Measurements from ENCODE around the gene STK35.

The STK35 gene

DNA sequence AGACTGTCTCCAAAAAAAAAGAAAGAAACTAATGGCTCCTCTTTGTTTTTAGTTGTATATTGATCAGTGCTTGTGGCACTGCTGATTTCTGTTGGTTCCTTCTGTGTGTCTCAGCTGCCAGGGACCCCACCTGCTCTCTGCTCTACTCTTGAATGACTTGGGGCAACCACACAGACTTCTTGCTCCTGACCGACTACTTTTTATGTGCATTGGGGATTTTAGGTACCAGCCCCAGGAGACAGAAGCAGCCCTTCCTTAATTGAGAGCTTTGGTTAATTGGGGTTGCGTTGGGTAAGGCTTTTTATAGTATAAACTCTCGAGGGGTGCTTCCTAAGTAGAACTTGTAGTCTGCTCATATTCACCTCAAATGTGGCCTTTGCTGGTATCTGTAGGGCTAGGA, 6.9 kb downstream of the STK35 start:
- no peak for DNase-seq

DNA sequence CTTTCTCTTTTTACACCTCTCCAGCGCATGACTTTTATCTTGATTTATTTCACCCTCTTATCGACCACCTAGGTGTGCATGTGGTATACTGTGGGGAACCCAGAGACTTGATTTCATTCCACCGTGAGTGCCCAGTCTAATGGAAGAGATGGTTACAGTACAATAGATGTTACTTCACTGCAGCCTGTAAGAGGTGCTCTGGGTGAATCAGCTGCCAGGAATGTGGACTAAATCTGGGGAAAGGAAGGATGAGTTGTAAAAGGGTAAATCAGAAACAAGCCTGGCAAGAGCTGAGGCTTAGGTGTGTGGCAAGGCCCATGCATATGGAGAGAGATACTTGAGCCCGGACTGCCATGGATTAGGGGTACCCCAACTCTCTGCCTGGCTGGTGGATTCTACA, 7.4 kb downstream of the STK35 start:
- no peak for DNase-seq

DNA sequence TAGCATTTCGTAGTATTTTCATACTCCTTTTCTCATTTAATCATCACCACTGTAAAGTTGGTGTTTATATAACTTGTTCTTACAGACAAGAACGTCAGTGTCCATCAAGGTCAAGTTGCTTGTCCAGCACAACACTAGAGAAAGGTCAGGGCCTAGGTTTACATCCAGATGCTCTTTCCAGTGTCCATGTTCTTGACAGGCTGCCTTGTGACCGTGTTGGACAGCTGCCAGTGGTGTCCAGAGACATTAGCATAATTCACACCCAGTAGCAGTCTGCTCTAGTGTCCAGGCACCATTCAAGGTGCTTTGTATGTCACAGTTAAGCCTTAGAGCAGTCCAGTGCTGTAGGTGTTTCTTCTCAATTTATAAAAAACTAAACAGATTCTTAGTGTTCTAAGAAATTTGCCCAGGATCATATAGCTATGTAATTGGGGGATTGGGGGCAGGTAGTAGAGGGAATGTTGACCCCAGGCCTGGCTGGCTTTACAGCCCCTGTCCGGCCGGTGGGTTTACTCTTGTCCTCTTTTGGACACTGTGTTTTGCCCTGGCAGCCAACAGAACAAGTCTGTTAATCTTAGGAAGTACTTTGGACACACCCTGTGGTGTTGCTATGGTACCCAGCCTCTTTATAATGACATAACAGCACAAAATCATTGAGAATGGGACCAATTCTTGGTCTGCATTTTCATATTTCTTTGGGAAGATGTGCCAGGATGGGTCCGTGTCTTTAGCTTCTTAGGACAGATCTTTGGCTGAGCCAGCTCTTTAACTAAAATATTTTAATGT, 8.0 kb downstream of the STK35 start:
- DNase-seq, result no peak

DNA sequence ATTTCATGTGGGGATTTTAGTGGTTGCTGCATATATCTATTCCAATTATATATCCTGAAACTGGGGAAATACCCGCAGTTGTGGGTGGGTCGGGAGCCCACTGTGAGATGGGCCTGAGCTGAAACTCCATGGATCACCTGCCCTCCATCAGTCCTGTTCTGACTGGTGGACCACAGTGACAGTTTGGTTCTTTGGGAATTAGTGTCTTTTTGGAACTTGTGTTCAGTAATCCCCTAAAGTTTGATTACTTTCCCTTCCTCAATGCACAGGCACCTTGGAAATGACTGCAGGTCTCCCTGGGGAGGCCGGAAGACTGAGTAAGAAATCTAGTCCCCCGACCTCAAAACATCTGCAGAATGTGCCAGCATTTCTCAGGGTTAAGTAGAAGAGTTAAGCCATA, 11.3 kb downstream of the STK35 start:
- no peak for DNase-seq

DNA sequence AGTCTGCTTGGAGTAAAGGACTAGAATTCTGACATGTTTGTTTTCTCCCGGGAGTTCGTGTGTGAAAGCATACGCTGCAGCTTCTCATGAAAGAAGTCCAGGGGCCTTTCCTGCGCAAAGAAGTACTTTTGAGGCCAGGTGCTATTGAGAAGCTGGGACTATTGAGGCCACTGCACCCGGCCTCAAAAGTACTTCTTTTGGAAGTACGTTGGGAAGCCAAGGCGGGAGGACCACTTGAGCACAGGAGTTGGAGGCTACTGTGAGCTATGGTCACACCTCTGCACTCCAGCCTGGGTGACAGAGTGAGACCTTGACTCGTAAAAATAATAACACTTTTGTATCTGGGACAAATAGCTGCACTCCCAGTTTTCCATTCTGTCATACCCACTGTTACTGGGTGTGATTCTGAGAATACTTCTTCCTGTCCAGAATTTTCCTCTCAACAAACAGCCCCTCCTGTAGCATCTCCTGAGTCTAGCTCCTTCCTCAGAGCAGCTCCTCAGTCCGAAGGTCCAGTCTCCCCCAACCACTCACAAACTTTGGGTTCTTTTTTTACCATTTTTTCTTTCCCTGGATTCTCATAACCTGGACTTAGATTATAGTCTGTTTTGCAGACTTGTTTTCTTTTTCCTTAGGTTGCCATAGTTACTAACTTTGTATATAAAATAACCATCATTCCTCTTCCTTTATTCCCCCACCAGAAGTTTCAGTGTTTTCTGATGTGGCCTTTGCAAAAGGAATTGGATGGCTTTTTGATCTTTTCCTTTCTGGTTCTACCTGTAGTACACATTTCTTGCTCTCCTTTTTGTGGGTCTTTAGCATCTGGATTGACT, 12.7 kb downstream of the STK35 start:
- no peak for DNase-seq

DNA sequence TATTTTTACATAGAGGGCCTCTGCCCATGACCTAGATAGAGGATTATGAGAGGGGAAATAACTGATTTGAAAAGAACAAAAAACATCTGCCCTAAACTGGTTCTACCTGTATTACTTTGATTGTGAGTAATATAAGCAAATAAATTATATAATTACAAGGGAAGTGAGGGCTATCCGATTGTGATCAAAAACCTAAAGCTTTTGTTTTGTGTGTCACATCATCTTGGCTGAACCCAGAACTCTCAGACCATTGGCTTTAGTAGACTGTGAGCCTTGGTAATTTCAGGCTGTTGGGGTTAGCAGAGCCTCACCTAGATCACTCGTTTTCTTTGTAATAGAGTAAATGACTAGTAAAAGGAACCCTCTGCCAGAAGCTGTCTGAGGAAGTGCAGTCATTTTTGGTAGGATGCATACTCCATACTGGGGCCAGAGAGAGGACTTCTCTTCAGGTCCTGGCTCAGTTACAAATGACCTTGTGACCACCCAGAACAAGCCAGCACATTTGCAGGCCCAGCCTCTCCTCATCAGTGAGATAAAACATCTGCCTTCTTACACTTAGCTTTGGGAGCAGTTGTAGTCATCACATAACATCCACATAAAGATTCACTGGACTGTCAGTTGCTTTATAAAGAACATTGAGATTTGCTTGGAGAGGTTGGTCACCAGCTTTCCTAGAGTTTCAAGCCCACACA, 13.5 kb downstream of the STK35 start:
- no peak for DNase-seq

DNA sequence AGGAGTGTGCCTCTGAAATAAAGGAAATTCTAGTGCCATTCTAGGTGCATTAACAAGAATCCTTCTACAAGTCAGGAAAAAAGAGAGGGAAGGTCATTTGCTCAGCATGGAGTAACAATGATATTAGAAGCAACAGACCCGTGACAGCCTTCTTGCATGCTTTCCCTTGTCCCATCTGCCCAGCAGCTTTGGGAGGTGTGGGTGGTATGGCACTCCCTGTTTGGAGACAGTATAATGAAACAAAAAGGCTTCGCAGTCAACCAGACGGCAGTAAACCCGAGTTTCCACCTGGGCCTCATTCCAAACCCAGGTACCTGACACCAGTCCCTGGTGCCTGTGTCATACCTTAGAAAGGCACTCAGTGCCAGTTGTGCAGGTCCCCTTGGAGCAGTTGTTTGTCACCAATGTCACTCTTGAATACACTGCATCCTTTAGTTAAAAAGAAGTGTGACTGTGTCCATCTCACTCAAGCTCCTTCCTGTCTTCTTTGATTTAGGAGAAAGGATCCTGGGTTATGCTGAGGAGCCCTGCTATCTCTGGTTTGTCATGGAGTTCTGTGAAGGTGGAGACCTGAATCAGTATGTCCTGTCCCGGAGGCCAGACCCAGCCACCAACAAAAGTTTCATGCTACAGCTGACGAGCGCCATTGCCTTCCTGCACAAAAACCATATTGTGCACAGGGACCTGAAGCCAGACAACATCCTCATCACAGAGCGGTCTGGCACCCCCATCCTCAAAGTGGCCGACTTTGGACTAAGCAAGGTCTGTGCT, 14.7 kb downstream of the STK35 start:
- no peak for DNase-seq

DNA sequence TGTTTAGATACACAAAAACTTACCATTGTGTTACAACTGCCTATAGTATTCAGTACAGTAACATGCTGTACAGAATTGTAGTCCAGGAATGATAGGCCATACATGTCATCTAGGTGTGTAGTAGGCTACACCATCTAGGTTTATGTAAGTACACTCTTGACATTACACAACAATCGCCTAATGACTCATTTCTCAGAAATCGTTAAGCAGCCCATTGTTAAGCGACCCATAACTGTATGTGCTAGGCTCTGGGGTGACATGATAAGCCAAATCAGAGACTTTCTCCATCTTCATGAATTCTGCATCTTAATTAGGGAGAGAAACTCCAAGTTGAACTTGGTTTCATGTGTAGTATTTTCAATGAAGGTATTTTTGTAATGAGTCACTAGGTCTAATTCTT, 17.2 kb downstream of the STK35 start:
- DNase-seq, result no peak

DNA sequence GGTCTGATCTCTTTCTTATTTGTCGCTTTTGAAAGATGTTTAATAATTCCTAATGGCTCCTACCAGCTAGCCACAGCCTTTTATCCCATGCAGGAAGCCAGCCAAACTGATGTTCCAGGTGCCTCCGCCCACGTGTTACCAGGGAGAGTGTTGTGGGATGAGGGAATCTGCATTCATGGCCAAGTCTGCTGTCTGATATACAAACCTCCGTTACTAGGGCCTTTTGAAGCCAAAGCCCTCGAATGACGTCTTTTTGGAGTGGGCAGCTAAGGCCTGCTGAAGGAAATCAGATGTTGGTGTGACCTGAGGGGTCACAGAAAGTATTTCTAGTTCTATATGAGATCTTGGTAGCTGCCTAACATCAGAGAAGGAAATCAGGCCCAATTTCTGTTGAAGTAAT, 21.3 kb downstream of the STK35 start:
- DNase-seq, result no peak

DNA sequence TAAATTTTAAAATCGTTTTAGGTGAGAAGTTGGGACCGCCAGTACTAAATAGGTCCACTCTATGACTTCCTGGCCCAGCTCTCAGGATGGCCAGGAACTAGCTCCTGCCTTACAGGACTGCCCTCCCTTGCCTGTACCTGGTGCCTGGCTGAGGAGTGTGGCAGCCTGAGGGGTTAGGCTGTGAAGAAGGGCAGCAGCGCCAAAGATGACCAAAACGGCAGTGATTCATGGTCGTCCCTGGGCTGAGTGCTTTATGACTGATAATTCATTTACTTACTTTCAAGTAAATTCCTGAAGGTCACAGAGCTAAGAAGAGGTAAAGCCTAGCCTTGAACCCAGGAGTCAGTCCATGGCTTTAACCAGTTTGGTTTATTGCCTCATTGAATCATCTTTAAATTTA, 22.1 kb downstream of the STK35 start:
- no peak for DNase-seq

DNA sequence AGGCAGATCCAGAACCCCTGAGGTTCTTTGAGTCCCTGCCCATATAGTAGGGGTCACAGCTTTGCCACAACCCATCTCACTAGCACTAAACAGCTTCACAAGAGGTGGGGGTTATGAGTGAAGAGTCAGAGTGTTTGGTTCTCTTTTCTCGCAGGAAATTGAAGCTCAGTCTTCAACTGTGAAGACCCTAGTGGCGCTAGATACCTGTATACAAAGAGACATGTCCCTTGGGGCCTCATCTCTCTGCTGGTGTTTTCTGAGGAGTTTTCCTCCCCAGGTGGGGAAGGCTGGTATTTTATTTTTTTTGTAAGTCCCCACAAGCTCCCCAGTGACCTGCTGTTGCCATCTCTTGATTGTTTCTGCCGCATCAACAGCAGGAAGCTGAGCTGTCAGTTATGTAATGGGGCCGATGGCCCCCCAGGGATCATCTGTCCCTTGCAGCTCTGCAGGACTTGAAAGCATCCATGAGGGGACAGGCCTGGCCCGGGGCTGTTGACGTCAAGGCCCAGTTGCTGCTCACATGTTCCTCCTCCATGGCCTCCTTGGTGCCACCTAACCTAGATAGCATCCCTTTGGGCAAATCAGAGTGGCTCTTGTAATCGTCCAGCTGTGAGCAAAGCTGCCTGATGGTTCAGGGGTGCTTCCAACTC, 23.1 kb downstream of the STK35 start:
- DNase-seq, result no peak

DNA sequence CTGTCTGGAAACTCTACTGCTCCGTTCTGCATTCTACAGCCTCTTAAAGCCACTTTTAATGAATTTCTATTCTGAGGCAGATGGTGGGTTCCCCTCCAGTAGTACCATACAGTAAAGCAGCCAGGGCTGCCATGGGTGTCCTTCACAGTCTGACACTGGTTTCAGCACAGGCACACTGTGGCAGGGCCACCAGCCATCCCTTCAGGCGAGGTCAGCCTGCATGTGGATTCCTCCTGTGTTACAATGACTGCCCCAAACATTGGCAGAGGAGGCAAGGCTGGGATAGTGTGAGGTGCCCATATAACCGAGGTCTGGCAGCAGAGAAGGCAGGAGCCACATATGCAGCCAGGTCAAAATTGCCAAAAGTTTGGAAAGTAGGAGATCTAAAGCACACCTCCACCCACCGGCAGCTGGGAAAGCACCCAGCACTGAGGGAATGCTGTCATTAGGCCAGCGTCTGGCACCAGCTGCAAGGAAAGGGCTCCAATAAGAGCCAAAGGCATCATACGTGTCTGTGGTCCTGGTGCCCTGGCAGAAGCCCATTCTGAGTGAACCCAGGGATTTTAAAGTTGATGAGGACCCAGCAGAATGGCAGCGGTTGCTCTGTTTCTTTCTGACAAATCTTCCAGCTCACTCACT, 24.0 kb downstream of the STK35 start:
- no peak for DNase-seq

DNA sequence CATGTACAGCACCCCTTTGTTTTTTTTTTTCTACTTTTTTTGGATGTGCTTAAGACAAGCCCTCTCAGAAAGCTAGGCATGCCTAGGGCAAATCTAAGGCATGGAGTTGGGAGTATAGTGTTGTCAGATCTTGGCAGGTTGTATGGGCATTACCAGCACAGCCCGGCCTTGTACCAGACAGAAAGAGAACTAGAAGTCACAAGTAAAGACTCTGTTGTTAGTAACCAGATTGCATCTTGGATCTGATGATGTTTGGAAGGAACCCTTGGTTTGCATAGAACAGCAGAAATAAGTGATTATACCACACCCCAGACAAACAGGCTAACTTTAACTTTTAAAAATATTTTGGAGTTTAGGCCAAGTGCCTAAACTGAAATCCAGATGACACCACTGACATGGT, 25.6 kb downstream of the STK35 start:
- DNase-seq, result no peak

DNA sequence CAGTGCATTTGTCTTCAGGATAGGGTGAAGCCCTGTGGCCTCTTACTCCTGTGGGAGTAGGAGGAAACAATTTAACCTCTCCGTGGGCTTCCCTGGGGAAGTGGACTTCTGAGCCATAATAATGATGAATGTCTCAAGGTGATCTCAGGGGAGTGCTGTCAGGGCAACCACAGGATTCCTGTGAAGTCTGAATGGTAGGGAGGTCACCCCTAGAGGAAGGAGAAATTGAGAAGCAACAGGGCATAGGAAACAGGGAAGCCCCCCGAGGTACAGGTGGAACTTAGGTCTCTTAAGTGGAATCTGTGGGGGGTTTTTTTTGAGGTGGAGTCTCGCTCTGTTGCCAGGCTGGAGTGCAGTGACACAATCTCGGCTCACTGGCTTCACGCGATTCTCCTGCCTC, 26.9 kb downstream of the STK35 start:
- DNase-seq, result no peak

DNA sequence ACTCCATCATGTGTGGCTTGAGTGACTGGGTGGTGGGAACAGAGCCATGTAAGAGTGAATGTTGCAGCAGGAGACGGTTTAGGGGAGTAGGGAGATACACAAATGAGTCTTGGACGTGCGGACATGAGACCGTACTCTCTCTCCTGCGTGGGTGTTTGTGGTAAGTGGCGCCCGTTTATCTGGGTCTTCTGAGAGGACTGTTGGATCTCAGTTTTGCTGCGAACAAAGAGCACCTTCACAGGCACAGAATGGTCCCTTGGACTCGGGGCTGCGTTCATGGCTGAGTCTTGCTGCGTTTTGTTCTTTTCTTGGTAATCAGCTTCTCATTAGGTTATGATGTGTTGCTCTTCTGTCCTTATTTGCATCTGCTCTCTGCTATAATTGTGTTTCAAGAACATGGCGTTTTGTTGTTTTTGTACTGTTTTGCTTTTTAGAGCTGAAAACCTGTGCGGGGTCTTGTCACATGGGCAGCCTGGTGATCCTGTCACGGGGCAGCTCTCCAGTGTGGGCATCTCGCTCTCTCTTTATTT, 28.5 kb downstream of the STK35 start:
- peak in 1 of 2 experiments; percentile 19 for DNase-seq

DNA sequence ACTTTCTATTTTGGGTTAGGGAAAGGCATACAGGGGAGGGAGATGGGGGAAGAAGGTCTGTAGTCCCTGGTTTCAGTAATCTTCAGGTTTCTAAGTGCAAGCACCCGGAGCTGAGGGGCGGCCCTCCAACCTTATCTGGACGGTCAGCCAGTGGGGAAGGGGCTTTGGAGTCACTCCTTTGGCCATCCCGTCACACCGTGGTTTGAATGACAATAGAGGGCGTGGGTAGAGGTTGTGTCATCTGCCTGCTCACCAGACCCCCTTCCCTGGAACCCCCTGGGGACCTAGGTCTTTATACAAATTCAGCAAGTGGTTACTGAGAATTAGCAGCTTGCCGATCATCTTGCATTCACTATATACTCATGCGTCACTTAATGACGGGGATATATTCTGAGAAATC, 29.1 kb downstream of the STK35 start:
- peak in 1 of 2 experiments; percentile 8 for DNase-seq

DNA sequence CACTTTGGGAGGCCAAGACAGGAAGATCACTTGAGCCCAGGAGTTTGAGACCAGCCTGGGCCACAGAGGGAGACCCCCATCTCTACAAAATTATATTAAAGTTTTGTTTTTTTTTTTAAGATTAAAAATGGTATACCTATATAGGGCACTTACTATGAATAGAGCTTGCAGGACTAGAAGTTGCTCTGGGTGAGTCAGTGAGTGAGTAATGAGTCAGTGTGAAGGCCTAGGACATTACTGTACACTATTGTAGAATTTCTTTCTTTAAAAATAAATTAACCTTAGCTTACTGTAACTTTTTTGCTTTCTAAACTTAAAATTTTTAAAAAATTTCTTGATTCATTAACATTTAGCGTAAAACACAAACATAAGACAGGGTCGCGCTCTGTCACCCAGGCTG, 29.7 kb downstream of the STK35 start:
- DNase-seq, result no peak

DNA sequence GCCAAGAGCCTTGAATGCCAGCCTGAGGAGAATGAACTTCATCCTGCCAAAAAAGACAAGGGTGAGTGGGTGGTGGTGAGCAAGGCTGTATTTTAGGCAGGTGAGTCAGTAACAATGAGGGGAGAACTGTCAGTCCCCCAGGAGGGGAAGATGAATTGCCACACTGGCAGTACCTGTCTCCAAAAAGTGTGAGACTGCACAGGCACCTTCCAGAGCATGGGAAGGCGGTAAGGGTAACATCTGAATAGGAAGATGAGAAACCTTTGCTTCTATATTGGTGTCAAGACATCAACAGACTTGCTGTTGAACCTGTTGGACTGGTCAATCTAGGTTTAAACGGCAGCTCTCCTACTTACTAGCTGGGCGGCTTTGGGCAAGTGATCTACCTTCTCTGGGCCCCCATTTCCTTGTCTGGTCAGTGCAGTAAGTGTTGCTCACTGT, 30.9 kb downstream of the STK35 start:
- DNase-seq, result peak in 1 of 2 experiments; percentile 10

DNA sequence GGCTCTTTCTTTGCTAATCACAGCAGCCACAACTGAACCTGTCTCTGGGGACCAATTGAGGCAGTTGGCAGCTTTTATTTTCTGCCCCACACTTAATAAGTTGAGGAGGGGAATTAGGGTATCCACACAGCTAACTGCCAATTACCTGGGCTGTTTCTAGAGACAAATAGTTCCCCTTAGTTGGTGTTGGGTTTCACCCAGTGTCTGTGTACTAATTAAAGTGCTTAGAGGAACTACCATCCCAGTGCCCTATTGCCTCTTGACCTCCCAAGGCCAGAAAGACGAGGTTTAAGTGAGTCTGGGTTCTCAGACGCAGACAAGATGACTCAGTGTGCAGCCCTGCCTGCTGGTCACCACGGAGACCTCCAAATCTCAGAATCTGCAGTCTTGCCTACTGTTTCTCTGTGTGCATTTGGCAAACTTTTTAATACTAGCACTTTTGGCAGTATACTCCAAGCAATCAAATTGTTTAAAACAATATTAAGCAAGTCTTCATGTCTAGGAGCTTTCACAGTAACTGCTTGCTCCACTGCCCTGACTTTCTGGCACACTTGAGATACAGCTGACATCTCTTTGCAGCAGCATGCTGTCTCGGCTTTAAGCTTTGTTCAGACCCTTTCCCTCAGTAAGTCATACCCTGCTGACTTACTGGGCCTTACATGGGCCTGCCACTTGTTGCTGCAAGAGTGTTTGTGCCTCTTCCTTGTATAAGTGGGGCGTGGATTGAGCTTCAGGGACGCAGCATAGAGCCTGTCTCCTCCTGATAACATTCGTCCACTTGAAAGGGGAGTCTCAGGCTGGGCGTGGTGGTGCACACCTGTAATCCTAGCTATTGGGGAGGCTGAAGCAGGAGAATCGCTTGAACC, 31.9 kb downstream of the STK35 start:
- DNase-seq, result no peak

DNA sequence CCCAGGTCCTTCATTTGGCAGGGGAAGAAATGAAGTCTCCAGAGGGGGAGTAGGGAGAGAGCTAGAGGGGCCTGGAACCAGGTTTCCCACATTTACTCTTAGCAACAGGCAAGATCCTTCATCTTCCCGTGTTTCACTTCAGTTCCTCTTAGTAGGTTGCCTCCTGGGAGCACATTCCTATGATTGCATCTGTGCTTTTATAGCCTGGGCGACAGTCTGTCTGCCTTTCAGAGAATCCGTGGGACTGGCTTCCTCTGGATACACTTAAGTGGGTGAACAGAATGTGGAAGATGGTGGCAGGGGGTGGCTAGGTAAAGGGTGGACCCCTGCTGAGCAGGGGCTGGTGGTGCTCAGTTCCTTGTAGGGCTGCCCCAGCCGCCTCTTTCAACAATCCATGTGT, 33.4 kb downstream of the STK35 start:
- no peak for DNase-seq

DNA sequence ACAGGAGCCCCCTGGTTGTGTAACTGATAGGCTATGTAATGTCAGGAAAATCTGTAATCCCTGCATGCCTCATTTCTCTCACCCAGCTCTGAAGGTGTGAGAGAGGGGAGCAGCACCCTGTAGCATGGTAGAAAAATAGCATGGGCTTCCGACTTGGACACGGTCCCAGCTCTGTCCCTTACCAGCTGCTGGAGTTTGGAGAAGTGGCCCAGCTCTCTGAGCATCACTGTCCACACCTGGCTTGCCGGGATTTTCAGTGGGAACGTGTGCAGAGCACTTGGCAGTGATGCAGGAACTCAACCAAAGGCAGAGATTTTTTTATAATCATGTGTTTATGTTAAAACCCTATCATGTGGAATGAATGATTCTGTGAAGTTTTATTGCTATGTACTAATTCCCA, 34.6 kb downstream of the STK35 start:
- no peak for DNase-seq

Measured in NCI-H526 (cell line).